SU-DHL-6 (cell line): Measurements from ENCODE around the gene PRAC2.

Experiments used
- H2AFZ ChIP-seq: fragments of 200-600 bp; sonication (generic); 2 replicates; pipeline ENCODE4 v1.6.1; 2014; ENCODE audit warnings: low read depth, mild to moderate bottlenecking, moderate library complexity, mixed read lengths, antibody characterized with exemption, low read length; ENCODE audit not compliant: severe bottlenecking
- H3F3A ChIP-seq: fragments of 200-600 bp; shearing (Covaris generic); 2 replicates; pipeline ENCODE4 v1.6.0; 2016; ENCODE audit warnings: antibody characterized with exemption, mild to moderate bottlenecking; ENCODE audit not compliant: insufficient read depth
- H3K27ac ChIP-seq: fragments of 200-600 bp; sonication (generic); 2 replicates; pipeline ENCODE4 v1.5.1; 2016; ENCODE audit warnings: low read depth, mild to moderate bottlenecking, low read length, moderate library complexity, mixed read lengths
- H3K27me3 ChIP-seq: fragments of 200-600 bp; sonication (generic), shearing (Covaris generic); 2 replicates; pipeline ENCODE4 v1.6.0; 2014; ENCODE audit warnings: mild to moderate bottlenecking, low read length
- H3K36me3 ChIP-seq: fragments of 200-600 bp; sonication (generic); 2 replicates; pipeline ENCODE4 v1.6.1; 2014; ENCODE audit warnings: mild to moderate bottlenecking, low read length, mixed read lengths
- H3K4me2 ChIP-seq: fragments of 300-600, 200-600 bp; shearing (Covaris generic), sonication (generic); 2 replicates; pipeline ENCODE4 v1.6.0; 2014; ENCODE audit warnings: low read length, low read depth, mild to moderate bottlenecking; ENCODE audit not compliant: poor library complexity, severe bottlenecking
- H3K4me3 ChIP-seq: fragments of 200-600 bp; sonication (generic); 2 replicates; pipeline ENCODE4 v1.5.1; 2014; ENCODE audit warnings: antibody characterized with exemption, low read length, mild to moderate bottlenecking, mixed read lengths; ENCODE audit not compliant: insufficient read depth, poor library complexity, severe bottlenecking
- H3K79me2 ChIP-seq: fragments of 200-600 bp; sonication (generic); 2 replicates; pipeline ENCODE4 v1.6.1; 2014; ENCODE audit warnings: mild to moderate bottlenecking, low read length, moderate library complexity; ENCODE audit not compliant: insufficient read depth
- H3K9ac ChIP-seq: fragments of 200-600 bp; sonication (generic); 2 replicates; pipeline ENCODE4 v1.7.0; 2014; ENCODE audit warnings: mild to moderate bottlenecking, low read length
- H3K9me2 ChIP-seq: fragments of 200-600 bp; sonication (generic); replicated peaks from 2 replicates; pipeline ENCODE4 v1.6.1; 2014; ENCODE audit warnings: low read length; ENCODE audit not compliant: insufficient read depth
- H3K9me3 ChIP-seq: fragments of 200-600 bp; sonication (generic); 2 replicates; pipeline ENCODE4 v1.6.1; 2014; ENCODE audit warnings: low read length, mixed read lengths; ENCODE audit not compliant: insufficient read depth
- H4K20me1 ChIP-seq: fragments of 200-600 bp; sonication (generic); 2 replicates; pipeline ENCODE4 v1.6.1; 2014; ENCODE audit warnings: low read depth, mild to moderate bottlenecking, antibody characterized with exemption, low read length, moderate library complexity, mixed read lengths
- EZH2phosphoT487 ChIP-seq: fragments of 200-600 bp; sonication (generic), shearing (Covaris generic); conservative IDR thresholded peaks from 2 replicates; pipeline ENCODE4 v1.6.1; 2018; ENCODE audit warnings: mild to moderate bottlenecking, antibody characterized with exemption, low read length, moderate library complexity, mixed read lengths
- TF ChIP-seq, protein P1 (sequence below): fragments of 200-600 bp; sonication (generic); IDR thresholded peaks from one replicate; pipeline ENCODE4 v1.5.1; 2017; ENCODE audit warnings: antibody characterized with exemption, mild to moderate bottlenecking, low read length, moderate library complexity; ENCODE audit not compliant: insufficient read depth, poor library complexity, severe bottlenecking

Gene PRAC2

DNA sequence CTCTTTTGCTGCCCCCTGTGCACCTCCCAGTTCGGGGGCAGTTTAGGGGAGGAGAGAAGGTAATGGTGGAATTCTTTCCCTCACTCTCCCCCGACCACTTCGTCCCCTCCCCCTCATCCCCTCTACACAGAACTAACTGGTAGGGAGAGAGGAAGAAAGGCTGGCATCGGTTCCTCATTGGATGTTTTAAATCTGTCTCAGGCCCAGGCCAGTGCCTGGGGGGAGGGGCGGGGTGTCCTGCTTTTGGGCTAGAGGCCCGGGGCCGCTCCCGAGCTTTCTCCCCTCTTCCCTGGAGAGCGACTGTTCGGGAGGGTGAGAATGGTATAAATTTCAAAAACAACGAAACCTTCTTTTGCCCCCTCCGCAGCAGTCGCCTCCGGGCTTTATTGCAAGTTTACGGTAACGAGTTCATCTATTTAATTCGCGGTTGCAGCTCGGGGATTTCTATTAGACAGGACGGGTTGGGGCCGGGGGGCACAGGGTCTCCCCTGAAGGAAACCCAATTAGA lies at the start of gene PRAC2:
TSS of gene PRAC2 (plus strand) at position 271 of the 508 bp plus-strand sequence. CDS start 1,226 bp downstream, outside the sequence.
- Histone ChIP-seq H3K9ac (no peak within 1 kb of the TSS), H3K9me2 (no peaks in the 10 kb centered on the region), H3K27me3 (no peaks in the 10 kb centered on the region), H3K9me3 (no peaks in the 10 kb centered on the region), H3K4me3 (no peak within 1 kb of the TSS), H3F3A (no peaks in the 10 kb centered on the region), H3K27ac (no peak within 1 kb of the TSS), H3K36me3 (no peaks in the 10 kb centered on the region), H3K79me2 (no peaks in the 10 kb centered on the region), H4K20me1 (no peaks in the 10 kb centered on the region), H2AFZ (no peak within 1 kb of the TSS), H3K4me2 (no peak within 1 kb of the TSS)
- no peak for TF ChIP-seq EZH2phosphoT487
- TF ChIP-seq, protein P1, sequence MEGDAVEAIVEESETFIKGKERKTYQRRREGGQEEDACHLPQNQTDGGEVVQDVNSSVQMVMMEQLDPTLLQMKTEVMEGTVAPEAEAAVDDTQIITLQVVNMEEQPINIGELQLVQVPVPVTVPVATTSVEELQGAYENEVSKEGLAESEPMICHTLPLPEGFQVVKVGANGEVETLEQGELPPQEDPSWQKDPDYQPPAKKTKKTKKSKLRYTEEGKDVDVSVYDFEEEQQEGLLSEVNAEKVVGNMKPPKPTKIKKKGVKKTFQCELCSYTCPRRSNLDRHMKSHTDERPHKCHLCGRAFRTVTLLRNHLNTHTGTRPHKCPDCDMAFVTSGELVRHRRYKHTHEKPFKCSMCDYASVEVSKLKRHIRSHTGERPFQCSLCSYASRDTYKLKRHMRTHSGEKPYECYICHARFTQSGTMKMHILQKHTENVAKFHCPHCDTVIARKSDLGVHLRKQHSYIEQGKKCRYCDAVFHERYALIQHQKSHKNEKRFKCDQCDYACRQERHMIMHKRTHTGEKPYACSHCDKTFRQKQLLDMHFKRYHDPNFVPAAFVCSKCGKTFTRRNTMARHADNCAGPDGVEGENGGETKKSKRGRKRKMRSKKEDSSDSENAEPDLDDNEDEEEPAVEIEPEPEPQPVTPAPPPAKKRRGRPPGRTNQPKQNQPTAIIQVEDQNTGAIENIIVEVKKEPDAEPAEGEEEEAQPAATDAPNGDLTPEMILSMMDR: no peak

DNA sequence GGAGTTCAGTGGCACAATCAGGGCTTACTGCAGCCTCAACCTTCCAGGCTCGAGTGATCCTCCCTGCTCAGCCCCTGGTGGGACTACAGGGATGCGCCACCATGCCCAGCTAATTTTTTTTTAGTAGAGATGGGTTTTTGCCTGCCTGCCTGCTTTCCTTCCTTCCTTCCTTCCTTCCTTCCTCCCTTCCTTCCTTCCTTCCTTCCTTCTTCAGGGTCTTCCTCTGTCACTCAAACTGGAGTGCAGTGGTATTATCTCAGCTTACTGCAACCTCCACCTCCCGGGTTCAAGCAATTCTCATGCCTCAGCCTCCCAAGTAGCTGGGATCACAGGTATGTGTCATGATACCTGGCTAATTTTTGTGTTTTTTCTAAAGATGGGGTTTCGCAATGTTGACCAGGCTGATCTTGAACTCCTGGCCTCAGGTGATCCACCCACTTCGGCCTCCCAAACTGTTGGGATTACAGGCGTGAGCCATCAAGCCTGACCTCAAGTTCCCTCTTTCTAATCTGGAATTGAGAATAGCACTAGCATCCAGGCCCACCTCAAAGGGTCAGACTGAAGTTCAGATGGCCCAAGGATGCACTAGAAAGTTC lies 45.9 kb upstream of the PRAC2 start:
- Histone ChIP-seq H3K9me2 (no peaks in the 10 kb centered on the region), H3F3A (no peaks in the 10 kb centered on the region), H3K27ac (no peak overlapping the region), H3K4me3 (no peak overlapping the region), H3K9me3 (no peaks in the 10 kb centered on the region), H3K36me3 (no peaks in the 10 kb centered on the region), H3K79me2 (no peaks in the 10 kb centered on the region), H3K9ac (no peak overlapping the region), H4K20me1 (no peaks in the 10 kb centered on the region), H3K27me3 (no peaks in the 10 kb centered on the region), H2AFZ (no peak overlapping the region), H3K4me2 (no peak overlapping the region)
- TF ChIP-seq EZH2phosphoT487: no peak
- TF ChIP-seq, protein P1: no peak

DNA sequence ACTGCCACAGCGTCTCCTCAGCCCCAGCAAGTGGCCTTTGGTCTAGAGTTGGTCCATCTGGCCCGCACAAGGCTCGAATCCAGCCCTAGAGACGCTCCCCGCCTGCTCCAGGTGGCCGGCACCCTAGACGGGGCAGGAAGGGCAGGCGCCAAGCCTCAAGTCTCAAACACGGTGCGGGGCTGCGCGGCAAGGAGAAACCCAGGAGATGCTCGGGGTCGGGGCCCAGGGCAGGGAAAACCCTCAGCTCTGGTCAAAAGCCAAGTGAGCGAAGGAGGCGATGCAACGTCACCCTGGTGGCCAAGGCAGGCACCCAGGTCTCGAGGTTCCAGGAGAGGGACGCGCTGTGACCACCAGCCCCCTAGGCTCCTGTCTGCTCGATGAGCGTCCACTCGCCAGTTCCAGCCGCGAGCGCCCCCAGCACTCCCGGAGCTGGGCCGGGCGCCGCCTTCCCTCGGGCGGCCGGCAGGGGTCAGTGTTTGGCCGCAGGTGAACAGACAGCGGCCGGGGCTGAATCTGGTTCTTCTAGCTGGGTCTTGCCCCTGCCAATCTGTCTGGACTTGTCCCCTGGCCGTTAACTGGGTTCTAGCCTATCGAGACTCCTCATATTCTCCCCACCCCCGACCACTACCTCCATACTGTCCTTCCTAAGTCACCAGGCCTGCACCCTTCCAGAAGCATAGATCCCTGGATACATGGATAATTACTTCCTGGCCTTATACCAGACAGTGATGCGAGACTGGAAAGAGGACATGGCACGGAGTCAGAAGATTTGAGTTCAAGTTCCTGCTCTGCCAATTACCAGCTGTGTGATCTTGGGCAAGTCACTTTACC lies 44.6 kb upstream of the PRAC2 start:
- Histone ChIP-seq H3K27ac (no peak overlapping the region), H2AFZ (peak overlapping the region; percentile 62), H3K4me3 (no peak overlapping the region), H3K9me3 (no peaks in the 10 kb centered on the region), H4K20me1 (no peaks in the 10 kb centered on the region), H3K9ac (no peak overlapping the region), H3F3A (no peaks in the 10 kb centered on the region), H3K4me2 (no peak overlapping the region), H3K79me2 (no peaks in the 10 kb centered on the region), H3K9me2 (no peaks in the 10 kb centered on the region), H3K36me3 (no peaks in the 10 kb centered on the region), H3K27me3 (no peaks in the 10 kb centered on the region)
- no peak for TF ChIP-seq EZH2phosphoT487
- TF ChIP-seq, protein P1: peak; percentile 91
